ENCODE results near the gene DYRK3.
A peak's percentile ranks its signal among the peaks of the same experiment; 100 is the strongest.

DYRK3 gene

DNA sequence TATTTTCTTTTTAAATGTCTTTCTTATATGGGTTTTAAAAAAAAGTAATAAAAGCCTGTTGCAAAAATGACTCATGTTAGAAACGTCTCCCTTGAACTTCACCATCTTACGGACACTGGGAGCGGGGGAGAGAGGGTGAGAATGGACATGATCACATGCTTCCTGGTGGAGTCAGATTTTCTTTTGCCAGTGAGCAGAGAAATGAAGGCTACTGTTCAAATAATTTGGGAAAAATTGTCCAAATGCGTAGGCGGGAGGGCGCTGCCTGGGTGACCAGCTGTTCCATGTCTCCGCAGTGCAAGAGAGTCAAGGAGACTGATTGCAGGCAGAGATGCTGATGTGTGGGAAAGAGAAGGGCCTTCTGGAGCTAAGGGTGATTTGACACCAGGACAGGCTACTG lies 46.1 kb upstream of the DYRK3 start:
- Histone ChIP-seq H3K27me3 (ENCODE audit: insufficient read depth, poor library complexity, severe bottlenecking) (no peaks in the 10 kb centered on the region), H3K4me3 (ENCODE audit: severe bottlenecking) (no peak overlapping the region), H3K27ac (ENCODE audit: poor library complexity, severe bottlenecking) (peak overlapping the region; percentile 56), H3K4me1 (ENCODE audit: insufficient read depth, poor library complexity, severe bottlenecking) (peaks cover 48% of the 10 kb centered on the region), H3K9me3 (ENCODE audit: severe bottlenecking) (no peaks in the 10 kb centered on the region), H3K36me3 (ENCODE audit: low read depth) (peaks cover 38% of the 10 kb centered on the region)
- TF ChIP-seq, protein P1, sequence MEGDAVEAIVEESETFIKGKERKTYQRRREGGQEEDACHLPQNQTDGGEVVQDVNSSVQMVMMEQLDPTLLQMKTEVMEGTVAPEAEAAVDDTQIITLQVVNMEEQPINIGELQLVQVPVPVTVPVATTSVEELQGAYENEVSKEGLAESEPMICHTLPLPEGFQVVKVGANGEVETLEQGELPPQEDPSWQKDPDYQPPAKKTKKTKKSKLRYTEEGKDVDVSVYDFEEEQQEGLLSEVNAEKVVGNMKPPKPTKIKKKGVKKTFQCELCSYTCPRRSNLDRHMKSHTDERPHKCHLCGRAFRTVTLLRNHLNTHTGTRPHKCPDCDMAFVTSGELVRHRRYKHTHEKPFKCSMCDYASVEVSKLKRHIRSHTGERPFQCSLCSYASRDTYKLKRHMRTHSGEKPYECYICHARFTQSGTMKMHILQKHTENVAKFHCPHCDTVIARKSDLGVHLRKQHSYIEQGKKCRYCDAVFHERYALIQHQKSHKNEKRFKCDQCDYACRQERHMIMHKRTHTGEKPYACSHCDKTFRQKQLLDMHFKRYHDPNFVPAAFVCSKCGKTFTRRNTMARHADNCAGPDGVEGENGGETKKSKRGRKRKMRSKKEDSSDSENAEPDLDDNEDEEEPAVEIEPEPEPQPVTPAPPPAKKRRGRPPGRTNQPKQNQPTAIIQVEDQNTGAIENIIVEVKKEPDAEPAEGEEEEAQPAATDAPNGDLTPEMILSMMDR (IDR thresholded peaks at IDR 0.05; ENCODE audit: poor library complexity, severe bottlenecking) = no peak
- peak; percentile 71 for ATAC-seq (ENCODE audit: low read depth)
- DNase-seq (ENCODE audit: low spot score) = no peak

DNA sequence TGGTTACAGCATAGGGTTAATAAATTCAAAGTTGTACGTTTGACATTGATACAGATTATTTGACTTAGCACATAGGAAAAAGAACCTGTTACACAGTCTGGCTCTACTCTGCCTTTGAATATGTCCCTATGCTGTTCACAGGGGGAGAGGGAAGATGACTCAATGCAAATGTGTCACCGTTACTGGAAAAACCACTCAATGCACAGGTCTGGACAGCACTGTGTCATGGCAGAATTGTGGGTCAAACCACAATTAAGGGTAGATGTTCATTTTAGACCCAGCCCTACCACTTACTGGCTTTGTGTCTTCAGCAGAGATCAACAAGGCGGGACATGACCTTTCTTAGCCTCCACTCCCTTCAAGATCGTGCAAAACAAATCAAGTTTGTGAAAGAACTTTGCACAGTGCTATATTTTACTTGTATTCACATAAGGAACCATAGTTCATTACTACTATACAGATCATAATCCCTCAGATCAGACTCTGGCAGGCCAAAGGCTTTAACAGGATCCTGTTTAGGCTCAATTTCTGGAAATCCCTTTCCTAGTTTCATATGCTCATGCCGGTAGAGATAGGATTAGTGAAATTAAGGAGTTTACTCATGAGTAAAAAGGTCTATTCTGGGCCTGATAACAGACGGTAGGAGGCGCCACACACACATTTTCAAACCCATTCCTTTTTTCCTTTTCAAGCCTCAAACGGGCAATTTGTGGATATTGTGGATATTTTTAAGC lies 45.1 kb upstream of the DYRK3 start:
- DNase-seq (ENCODE audit: low spot score) = no peak
- peaks cover 48% of the 10 kb centered on the region for H3K4me1 ChIP-seq (ENCODE audit: insufficient read depth, poor library complexity, severe bottlenecking)
- TF ChIP-seq, protein P1 (IDR thresholded peaks at IDR 0.05; ENCODE audit: poor library complexity, severe bottlenecking) = peak; percentile 24
- no peaks in the 10 kb centered on the region for H3K27me3 ChIP-seq (ENCODE audit: insufficient read depth, poor library complexity, severe bottlenecking)
- peak overlapping the region; percentile 56 for H3K27ac ChIP-seq (ENCODE audit: poor library complexity, severe bottlenecking)
- no peak overlapping the region for H3K4me3 ChIP-seq (ENCODE audit: severe bottlenecking)
- ATAC-seq (ENCODE audit: low read depth) = peak; percentile 82
- peaks cover 48% of the 10 kb centered on the region for H3K36me3 ChIP-seq (ENCODE audit: low read depth)
- no peaks in the 10 kb centered on the region for H3K9me3 ChIP-seq (ENCODE audit: severe bottlenecking)

DNA sequence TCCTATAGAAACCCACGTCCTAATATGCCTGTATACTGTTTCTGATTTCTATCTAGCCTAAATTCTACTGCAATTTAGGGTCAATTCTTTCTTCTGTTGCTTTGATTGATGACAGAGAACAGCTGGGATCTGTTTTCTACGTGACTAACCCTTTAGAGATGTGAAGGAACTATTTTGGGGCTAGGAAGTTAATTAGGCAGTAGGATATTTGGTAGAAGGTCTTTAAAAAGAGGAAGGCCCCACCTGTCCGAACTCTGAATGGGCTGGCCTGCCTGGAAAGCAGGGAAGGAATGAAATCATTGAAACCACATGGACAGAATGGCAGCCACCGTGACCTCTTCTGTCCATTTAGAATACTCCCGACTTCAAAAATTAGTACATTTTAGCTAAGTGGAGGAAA lies 44.1 kb upstream of the DYRK3 start:
- no peak for DNase-seq (ENCODE audit: low spot score)
- TF ChIP-seq, protein P1 (IDR thresholded peaks at IDR 0.05; ENCODE audit: poor library complexity, severe bottlenecking) = no peak

DNA sequence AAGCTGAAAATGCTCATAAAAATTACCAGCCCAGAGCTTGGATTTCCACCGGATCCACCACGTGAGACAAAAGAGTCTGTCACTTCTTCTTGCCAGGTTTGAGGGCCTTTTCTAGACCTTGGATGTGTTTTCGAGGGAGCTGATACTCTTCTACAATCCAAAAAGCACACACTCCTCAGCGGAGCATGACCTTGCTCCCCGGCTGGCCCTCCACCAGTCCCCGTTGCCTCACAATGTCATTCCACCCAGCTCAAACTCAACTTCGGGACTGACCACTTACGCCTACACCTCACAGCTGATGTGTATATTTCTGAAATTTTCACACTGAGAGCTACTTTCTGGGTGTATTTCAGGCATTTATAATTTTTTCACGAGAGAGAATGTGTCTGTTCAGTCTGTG lies 43.6 kb upstream of the DYRK3 start:
- Histone ChIP-seq H3K27ac (ENCODE audit: poor library complexity, severe bottlenecking) (no peak overlapping the region), H3K4me1 (ENCODE audit: insufficient read depth, poor library complexity, severe bottlenecking) (peaks cover 41% of the 10 kb centered on the region), H3K36me3 (ENCODE audit: low read depth) (peaks cover 63% of the 10 kb centered on the region), H3K27me3 (ENCODE audit: insufficient read depth, poor library complexity, severe bottlenecking) (no peaks in the 10 kb centered on the region), H3K9me3 (ENCODE audit: severe bottlenecking) (no peaks in the 10 kb centered on the region), H3K4me3 (ENCODE audit: severe bottlenecking) (no peak overlapping the region)
- DNase-seq (ENCODE audit: low spot score) = no peak
- TF ChIP-seq, protein P1 (IDR thresholded peaks at IDR 0.05; ENCODE audit: poor library complexity, severe bottlenecking) = no peak
- no peak for ATAC-seq (ENCODE audit: low read depth)

More for the DNA sequence above, 44.1 kb upstream of the DYRK3 start:
- no peak for ATAC-seq (ENCODE audit: low read depth)
- H3K27ac ChIP-seq (ENCODE audit: poor library complexity, severe bottlenecking) = peak overlapping the region; percentile 56
- H3K4me3 ChIP-seq (ENCODE audit: severe bottlenecking) = no peak overlapping the region
- H3K9me3 ChIP-seq (ENCODE audit: severe bottlenecking) = no peaks in the 10 kb centered on the region
- H3K36me3 ChIP-seq (ENCODE audit: low read depth) = peaks cover 58% of the 10 kb centered on the region
- no peaks in the 10 kb centered on the region for H3K27me3 ChIP-seq (ENCODE audit: insufficient read depth, poor library complexity, severe bottlenecking)
- peaks cover 46% of the 10 kb centered on the region for H3K4me1 ChIP-seq (ENCODE audit: insufficient read depth, poor library complexity, severe bottlenecking)

DNA sequence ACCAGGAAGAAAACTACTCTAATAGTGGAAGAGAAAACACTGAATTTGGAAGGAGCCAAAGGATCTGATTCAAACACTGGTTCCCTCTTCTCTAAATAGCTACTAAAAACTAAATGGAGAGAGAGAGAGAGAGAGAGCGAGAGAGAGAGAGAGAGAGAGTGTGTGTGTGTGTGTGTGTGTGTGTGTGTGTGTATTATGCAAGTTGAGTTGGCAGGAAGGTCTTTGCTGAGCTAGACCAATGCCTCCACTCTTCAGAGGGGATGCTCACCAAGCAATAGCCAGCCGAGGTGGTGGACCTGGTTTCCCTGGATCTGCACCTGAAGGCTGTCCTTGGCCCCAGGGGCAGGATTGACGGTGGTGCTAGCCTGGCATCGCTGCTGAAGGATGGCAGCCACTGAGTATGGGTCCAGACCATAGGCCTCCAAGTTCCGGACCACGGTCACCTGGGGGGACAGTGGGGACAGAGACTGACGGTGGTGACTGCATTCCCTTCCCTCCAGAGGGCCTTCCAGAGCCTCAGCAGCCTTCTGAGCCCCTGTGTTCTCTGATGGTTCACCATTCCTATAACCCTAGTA lies 41.9 kb upstream of the DYRK3 start:
- TF ChIP-seq, protein P1 (IDR thresholded peaks at IDR 0.05; ENCODE audit: poor library complexity, severe bottlenecking) = no peak
- no peak for ATAC-seq (ENCODE audit: low read depth)
- no peaks in the 10 kb centered on the region for H3K9me3 ChIP-seq (ENCODE audit: severe bottlenecking)
- H3K27ac ChIP-seq (ENCODE audit: poor library complexity, severe bottlenecking) = no peak overlapping the region
- peaks cover 29% of the 10 kb centered on the region for H3K4me1 ChIP-seq (ENCODE audit: insufficient read depth, poor library complexity, severe bottlenecking)
- H3K27me3 ChIP-seq (ENCODE audit: insufficient read depth, poor library complexity, severe bottlenecking) = no peaks in the 10 kb centered on the region
- H3K36me3 ChIP-seq (ENCODE audit: low read depth) = peaks cover 80% of the 10 kb centered on the region
- no peak overlapping the region for H3K4me3 ChIP-seq (ENCODE audit: severe bottlenecking)
- no peak for DNase-seq (ENCODE audit: low spot score)

Measured in RWPE2 (cell line).